Immature natural killer cell (primary cell): Measurements from ENCODE around the gene SAP30. TPM values are rescaled to one million over a fixed set of nuclear protein-coding genes. Genes with fewer than 3 reads are reported as not detected.

Experiments used
- DNase-seq, 3 donors: peaks; one replicate each; pipeline ENCODE4 v3.0.0; 2022; ENCODE audit warnings: mixed read lengths in 1 of 3
- H3K27ac Mint-ChIP-seq, 6 donors: one replicate each; pipeline ENCODE4 v1.8.0; 2020; ENCODE audit warnings: mixed read lengths in 6 of 6, mild to moderate bottlenecking in 5 of 6, inconsistent platforms in 4 of 6, moderate library complexity in 3 of 6
- H3K27me3 Mint-ChIP-seq, 3 donors: one replicate each; pipeline ENCODE4 v1.8.0; 2020 to 2021; ENCODE audit warnings: low read depth in 3 of 3, mild to moderate bottlenecking in 3 of 3, mixed read lengths in 3 of 3, moderate library complexity in 3 of 3, inconsistent platforms in 1 of 3
- H3K36me3 Mint-ChIP-seq, 3 donors: one replicate each; pipeline ENCODE4 v1.8.0; 2020; ENCODE audit warnings: mixed read lengths in 3 of 3, inconsistent platforms in 2 of 3, mild to moderate bottlenecking in 2 of 3
- H3K4me1 Mint-ChIP-seq, 2 donors: one replicate each; pipeline ENCODE4 v1.8.0; 2020; ENCODE audit warnings: inconsistent platforms in 2 of 2, mild to moderate bottlenecking in 2 of 2, mixed read lengths in 2 of 2, moderate library complexity in 1 of 2
- H3K4me3 Mint-ChIP-seq, 5 donors: one replicate each; pipeline ENCODE4 v1.8.0; 2020; ENCODE audit warnings: mild to moderate bottlenecking in 5 of 5, mixed read lengths in 5 of 5, inconsistent platforms in 3 of 5, moderate library complexity in 3 of 5
- H3K9me3 Mint-ChIP-seq, 6 donors: one replicate each; pipeline ENCODE4 v1.8.0; 2020; ENCODE audit warnings: mild to moderate bottlenecking in 6 of 6, mixed read lengths in 6 of 6, inconsistent platforms in 4 of 6, moderate library complexity in 3 of 6
- polyA plus RNA-seq, 3 donors: library from polyadenylated mRNA; unstranded; fragments of 300-500 nt; fragmentation: Illumina TruSeq; gene quantifications; one replicate each; pipeline ENCODE4 v1.2.3, GENCODE V29; 2021

The SAP30 gene
- polyA plus RNA-seq, 3 donors from 2014 or later = 2.0 to 3.5 (median 3.5) TPM

DNA sequence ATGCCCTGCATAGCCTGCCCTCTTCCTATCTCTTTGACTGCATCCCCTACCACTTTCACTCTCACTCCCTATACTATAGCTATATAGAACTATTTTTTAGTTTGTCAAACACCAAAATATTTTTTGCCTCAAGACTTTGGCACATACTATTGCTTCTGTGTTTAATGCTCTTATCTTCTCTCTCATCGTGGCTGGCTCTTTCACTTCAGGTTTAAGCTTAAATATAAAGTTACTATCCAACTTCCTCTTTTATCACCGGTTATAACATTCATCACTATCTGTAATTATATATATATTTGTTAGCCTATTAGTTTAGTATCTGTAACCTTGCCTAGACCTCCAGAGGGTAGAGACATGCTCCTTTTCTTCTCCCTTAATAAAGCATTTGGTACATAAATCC lies 25.1 kb upstream of the SAP30 start:
- Mint-ChIP-seq H3K27ac (no peak overlapping the region), H3K27me3 (peaks cover 0 to 2% (median 1%) of the 10 kb centered on the region in 3 donors), H3K4me3 (no peak overlapping the region), H3K9me3 (no peaks in the 10 kb centered on the region), H3K36me3 (no peaks in the 10 kb centered on the region), H3K4me1 (no peaks in the 10 kb centered on the region)
- no peak for DNase-seq

DNA sequence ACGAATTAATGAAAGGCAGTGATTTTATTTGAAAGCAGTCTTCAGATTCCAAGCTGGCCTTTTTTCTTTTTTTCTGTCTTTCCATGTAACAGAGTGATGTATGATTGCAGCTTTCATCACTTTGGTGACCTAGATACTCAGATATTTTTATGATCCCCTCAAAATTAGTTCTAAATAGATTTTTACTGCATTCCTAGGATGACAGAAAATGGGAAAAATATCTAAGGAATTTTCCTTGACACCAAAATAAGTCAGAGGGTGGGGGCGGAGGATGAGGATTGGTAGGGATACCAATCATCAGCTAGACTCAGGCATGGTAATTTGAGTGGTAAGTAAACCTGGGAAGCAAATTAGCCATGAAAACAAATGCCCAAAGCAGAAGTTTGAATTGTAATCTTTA lies 24.7 kb upstream of the SAP30 start:
- no peak for DNase-seq
- Mint-ChIP-seq H3K27me3 (peaks cover 0 to 2% (median 1%) of the 10 kb centered on the region in 3 donors), H3K4me1 (no peaks in the 10 kb centered on the region), H3K36me3 (no peaks in the 10 kb centered on the region), H3K4me3 (no peak overlapping the region), H3K27ac (no peak overlapping the region), H3K9me3 (no peaks in the 10 kb centered on the region)

DNA sequence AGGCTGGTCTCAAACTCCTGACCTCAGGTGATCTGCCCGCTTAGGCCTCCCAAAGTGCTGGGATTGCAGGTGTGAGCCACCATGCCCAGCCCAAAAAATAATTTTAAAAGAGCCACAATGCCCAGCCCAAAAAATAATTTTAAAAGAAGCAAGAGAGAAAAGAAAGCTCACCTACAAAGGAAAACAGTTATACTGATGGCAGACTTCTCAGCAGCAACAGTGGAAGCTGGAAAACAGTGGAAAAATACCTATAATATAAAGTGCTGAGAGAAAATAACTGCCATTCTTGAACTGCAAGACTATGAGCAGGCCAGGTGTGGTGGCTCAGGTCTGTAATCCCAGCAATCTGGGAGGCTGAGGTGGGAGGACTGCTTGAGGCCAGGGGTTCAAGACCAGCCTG lies 23.3 kb upstream of the SAP30 start:
- no peak overlapping the region for H3K27ac Mint-ChIP-seq
- DNase-seq = no peak
- H3K4me1 Mint-ChIP-seq = no peaks in the 10 kb centered on the region
- peaks cover 0 to 5% (median 1%) of the 10 kb centered on the region in 3 donors for H3K27me3 Mint-ChIP-seq
- H3K4me3 Mint-ChIP-seq = no peak overlapping the region
- H3K36me3 Mint-ChIP-seq = no peaks in the 10 kb centered on the region
- no peaks in the 10 kb centered on the region for H3K9me3 Mint-ChIP-seq

DNA sequence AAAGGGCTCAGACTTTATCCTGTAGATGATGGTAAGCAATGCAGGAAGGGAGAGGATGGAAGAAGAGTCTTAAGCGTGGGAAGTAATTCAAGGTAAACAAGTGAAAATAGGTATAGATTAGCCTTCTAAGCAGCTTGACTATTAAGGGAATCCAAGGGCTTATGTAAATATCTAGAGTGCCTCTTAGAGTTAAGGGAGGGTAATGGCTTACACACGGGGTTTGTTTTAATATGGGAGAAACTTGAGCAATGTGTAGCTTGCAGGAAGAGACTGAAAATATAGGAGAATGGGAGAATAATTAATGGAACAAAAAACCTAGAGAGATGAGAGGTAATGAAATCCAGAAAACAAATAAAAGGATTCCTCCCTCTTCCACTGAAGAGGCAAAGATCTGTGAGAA lies 12.8 kb upstream of the SAP30 start:
- Mint-ChIP-seq H3K27me3 (peaks cover 0 to 2% (median 2%) of the 10 kb centered on the region in 3 donors), H3K27ac (no peak overlapping the region), H3K36me3 (no peaks in the 10 kb centered on the region), H3K4me3 (no peak overlapping the region), H3K9me3 (no peaks in the 10 kb centered on the region), H3K4me1 (peaks cover 5 to 7% of the 10 kb centered on the region in 2 donors)
- DNase-seq = no peak

DNA sequence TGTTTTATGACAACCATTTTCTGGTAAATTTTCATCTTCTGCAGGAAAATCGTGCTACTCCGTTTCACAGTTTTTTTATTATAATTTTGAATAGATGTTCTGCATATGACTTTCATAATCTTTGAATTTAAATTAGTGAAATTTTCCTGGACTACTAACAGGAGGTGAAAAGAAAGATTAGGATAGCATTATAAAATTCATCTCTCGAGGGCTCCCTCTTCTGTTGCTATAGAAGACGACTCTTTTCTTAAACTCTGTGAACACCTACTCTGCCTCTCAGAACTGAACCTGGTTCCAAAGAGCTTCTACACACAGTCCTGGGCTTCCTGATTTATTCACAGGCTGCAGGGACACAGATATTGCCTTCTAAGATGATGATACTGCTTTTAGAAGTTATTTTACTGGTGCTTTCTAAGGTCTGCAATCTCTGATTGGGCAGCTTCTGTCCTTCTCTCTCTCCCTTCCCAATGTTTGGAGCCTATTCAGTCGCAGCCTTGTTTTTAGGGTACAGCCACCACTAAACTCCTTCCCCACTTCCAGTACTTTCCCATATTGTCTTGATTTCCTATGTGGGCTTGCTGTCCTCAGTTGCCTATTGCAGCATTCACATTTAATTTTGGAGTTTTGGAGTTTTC lies 10.1 kb upstream of the SAP30 start:
- Mint-ChIP-seq H3K27ac (no peak overlapping the region), H3K36me3 (no peaks in the 10 kb centered on the region), H3K27me3 (peaks cover 0 to 3% (median 2%) of the 10 kb centered on the region in 3 donors), H3K4me1 (peaks cover 7 to 8% of the 10 kb centered on the region in 2 donors), H3K4me3 (no peak overlapping the region), H3K9me3 (no peaks in the 10 kb centered on the region)
- no peak for DNase-seq

DNA sequence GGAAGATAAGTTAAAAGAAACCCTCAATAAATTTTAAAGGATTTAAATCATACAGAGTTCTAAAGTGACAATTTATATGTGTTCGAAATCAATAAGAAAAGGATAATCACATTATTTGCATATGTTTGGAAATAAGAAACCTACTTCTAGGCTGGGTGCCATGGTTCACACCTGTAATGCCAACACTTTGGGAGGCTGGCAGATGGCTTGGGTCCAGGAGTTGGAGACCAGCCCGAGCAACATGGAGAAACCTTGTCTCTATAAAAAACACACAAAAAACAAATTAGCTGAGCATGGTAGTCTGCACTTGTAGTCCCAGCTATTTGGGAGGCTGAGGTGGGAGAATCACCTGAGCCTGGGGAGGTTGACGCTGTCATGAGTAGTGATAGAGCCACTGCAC lies 8.1 kb upstream of the SAP30 start:
- Mint-ChIP-seq H3K27ac (no peak overlapping the region), H3K9me3 (no peaks in the 10 kb centered on the region), H3K4me1 (peaks cover 7 to 9% of the 10 kb centered on the region in 2 donors), H3K36me3 (no peaks in the 10 kb centered on the region), H3K27me3 (peaks cover 0 to 3% (median 2%) of the 10 kb centered on the region in 3 donors), H3K4me3 (no peak overlapping the region)
- no peak for DNase-seq

DNA sequence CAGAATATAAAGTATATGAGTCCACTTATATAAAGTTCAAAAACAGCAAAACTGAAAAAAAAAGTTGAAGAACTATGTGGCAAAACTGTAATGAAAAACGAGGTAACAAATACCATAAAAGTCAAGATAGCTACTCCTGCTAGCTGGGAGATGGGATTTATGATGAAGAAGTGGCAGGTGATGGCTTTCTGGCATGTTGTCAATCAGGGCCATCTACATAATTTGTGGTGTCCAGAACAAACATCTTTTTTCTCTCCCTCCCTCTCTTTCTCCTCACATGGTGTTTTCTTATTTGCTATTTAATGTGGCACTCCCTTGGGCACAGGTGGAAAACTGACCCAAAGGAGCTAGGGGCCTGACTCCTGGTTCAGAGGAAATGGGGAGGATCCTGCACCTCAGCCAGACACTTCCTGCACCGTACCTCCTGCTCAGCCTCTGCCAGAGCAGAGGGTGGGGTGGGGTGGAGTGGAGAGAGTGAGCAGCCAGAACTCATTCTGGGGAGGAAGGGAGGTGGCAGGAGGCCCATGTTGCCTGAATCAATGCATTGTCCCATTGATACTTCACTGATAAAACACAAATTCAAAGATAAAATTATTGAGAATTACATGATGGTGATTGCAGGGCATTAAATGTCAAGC lies 5.3 kb upstream of the SAP30 start:
- Mint-ChIP-seq H3K9me3 (no peaks in the 10 kb centered on the region), H3K27me3 (peaks cover 3 to 13% (median 7%) of the 10 kb centered on the region in 3 donors), H3K36me3 (no peaks in the 10 kb centered on the region), H3K4me1 (peaks cover 11% of the 10 kb centered on the region in 2 donors), H3K27ac (peak overlapping the region in 2 of 6 donors; percentile 30 to 50), H3K4me3 (no peak overlapping the region)
- DNase-seq = no peak

DNA sequence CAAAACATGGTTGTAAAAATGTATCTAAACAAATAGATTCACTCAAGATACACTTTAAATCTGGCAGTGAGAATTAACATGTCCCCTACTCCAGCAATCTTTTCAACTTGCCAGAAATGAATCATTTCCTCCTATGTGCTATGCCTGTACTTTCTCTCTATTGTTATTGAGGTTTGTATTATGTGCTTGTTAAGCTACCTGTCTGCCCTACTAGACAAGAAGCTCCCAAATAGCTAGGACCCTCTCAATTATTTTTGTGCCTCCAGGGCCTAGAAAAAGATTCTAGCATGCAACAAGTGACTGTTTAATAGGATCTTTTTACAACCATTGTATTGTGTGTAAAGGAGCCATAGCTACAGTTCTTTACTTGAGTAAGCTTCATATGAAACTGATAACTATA lies 3.5 kb upstream of the SAP30 start:
- Mint-ChIP-seq H3K4me3 (no peak overlapping the region), H3K27ac (no peak overlapping the region), H3K27me3 (peaks cover 12 to 18% (median 16%) of the 10 kb centered on the region in 3 donors), H3K36me3 (no peaks in the 10 kb centered on the region), H3K9me3 (no peaks in the 10 kb centered on the region), H3K4me1 (peaks cover 20% of the 10 kb centered on the region in 2 donors)
- DNase-seq = no peak

DNA sequence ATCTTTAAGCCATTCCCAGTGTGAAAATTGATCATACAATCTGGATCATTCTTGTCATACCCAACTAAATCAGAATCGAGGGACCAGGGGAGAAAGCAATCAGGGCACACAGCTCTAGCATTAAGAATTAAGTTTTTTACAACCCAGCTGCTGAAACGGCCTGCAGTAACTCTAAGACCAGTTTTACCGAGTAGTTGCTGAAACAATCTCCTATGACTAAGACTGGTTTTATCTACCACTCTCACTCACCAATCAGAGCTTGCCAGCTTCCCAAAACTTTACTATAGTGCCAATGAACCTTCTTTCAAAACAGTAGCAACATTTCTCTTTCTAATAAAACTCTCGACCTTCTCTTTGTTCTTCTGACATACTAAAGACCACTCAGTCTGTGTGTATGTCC lies 2.8 kb upstream of the SAP30 start:
- Mint-ChIP-seq H3K27me3 (peaks cover 12 to 18% (median 17%) of the 10 kb centered on the region in 3 donors), H3K36me3 (no peaks in the 10 kb centered on the region), H3K4me1 (peaks cover 24 to 27% of the 10 kb centered on the region in 2 donors), H3K27ac (no peak overlapping the region), H3K4me3 (peak overlapping the region in 1 of 5 donors; percentile 30), H3K9me3 (no peaks in the 10 kb centered on the region)
- DNase-seq = no peak

DNA sequence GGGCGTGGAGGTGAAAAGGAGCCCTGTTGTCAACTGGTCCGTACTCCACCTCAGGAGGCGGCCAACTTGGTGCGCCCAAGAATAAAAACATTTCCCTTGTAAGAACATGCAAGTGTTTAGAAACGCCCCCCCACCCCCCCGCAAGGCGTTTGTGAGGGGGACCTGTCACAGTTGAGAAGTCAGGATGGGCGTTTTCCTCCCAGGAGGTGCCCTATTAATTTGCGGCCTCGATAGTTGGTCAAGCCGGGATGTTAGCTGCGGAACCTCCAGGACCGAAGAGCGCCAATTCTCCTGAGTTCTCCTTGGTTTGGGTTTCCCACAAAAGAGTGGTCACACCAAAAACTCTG lies 651 bp upstream of the SAP30 start:
- H3K9me3 Mint-ChIP-seq = no peaks in the 10 kb centered on the region
- no peaks in the 10 kb centered on the region for H3K36me3 Mint-ChIP-seq
- DNase-seq = no peak
- peaks cover 29 to 33% of the 10 kb centered on the region in 2 donors for H3K4me1 Mint-ChIP-seq
- H3K27ac Mint-ChIP-seq = peak overlapping the region; percentile 89 to 98 (median 96)
- peak overlapping the region; percentile 99 to 100 (median 100) for H3K4me3 Mint-ChIP-seq
- peaks cover 12 to 17% (median 15%) of the 10 kb centered on the region in 3 donors for H3K27me3 Mint-ChIP-seq

DNA sequence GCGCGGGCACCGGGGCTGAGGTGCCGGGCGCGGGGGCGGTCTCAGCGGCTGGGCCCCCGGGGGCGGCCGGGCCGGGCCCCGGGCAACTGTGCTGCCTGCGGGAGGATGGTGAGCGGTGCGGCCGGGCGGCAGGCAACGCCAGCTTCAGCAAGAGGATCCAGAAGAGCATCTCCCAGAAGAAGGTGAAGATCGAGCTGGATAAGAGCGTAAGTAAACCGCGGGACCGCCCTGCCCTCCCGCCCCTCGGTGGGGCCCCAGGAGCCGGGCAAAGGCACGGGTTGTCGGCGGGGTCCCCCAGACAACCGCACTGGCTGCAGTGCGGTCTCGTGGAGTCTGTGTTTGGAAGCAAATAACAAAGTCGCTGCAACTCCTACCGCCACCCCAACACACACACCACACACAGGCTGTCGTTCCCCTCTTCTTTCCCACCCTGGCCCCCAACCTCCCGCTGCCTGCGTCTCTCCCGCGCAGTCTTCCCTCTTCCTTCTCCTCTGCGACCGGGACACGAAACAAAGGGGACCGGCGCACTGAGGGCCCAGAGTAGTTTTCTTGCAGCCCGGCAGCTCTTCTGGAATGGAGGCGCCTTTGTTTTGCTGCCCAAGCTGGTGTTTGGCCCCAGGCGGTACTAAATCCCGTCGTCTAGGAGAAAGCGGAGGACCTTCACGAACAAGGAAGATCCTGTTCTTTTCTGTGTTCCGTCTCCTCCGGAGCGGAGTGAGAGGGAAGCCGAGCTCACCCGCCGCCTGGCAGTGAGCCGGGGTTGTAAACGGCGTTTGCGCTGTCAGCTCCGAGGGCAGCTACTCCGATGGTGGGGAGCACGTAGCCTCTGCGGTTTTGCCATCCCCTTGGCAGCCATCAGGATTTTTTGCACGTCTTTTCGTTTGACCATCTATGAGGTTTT lies 788 bp downstream of the SAP30 start:
- Mint-ChIP-seq H3K27me3 (peaks cover 12 to 17% (median 15%) of the 10 kb centered on the region in 3 donors), H3K4me1 (peaks cover 25 to 33% of the 10 kb centered on the region in 2 donors), H3K4me3 (peak overlapping the region; percentile 93 to 100 (median 96)), H3K9me3 (no peaks in the 10 kb centered on the region), H3K27ac (peak overlapping the region; percentile 67 to 89 (median 84)), H3K36me3 (no peaks in the 10 kb centered on the region)
- DNase-seq = peak; percentile 40 to 49 (median 47)

DNA sequence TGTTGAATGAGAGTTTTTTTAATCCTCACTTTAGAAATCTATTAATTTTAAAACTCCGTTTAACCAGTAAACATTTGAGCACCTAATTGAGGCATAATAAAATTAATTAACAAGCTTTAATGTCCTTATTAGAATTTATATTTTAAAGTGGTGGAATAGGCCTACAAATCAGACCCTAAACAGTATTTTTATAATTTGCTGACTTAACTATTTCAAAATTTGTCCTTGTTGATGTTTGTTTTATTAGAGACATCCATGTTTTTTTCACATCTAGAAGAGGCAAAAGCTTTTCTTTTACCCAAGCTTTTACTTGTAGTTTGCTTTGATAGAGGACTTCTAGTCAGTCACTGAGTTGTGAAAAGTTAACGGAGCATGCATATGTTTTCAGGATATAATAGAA lies 3.8 kb downstream of the SAP30 start:
- H3K4me3 Mint-ChIP-seq = no peak overlapping the region
- no peak overlapping the region for H3K27ac Mint-ChIP-seq
- H3K9me3 Mint-ChIP-seq = no peaks in the 10 kb centered on the region
- no peaks in the 10 kb centered on the region for H3K36me3 Mint-ChIP-seq
- DNase-seq = no peak
- H3K27me3 Mint-ChIP-seq = peaks cover 14 to 17% (median 16%) of the 10 kb centered on the region in 3 donors
- H3K4me1 Mint-ChIP-seq = peaks cover 19 to 26% of the 10 kb centered on the region in 2 donors

DNA sequence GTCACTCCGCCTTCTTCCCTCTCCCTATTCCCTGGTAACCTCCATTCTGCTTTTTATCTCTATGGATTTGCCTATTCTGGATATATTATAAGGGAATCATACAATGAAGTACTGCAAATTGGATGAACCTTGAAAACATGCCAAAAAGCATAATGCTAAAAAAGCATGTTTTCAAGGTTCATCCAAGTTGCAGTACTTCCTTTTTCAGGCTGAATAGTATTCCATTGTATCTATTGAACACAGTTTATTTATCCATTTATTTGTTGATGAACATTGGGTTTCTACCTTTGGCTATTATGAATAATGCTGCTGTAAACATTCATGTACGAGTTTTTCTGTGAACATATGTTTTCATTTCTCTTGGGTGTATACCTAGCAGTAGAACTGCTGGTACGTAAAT lies 9.2 kb downstream of the SAP30 start:
- Mint-ChIP-seq H3K36me3 (no peaks in the 10 kb centered on the region), H3K27me3 (peaks cover 0 to 4% (median 0%) of the 10 kb centered on the region in 3 donors), H3K4me3 (no peak overlapping the region), H3K4me1 (no peaks in the 10 kb centered on the region), H3K27ac (no peak overlapping the region), H3K9me3 (no peaks in the 10 kb centered on the region)
- DNase-seq = no peak

DNA sequence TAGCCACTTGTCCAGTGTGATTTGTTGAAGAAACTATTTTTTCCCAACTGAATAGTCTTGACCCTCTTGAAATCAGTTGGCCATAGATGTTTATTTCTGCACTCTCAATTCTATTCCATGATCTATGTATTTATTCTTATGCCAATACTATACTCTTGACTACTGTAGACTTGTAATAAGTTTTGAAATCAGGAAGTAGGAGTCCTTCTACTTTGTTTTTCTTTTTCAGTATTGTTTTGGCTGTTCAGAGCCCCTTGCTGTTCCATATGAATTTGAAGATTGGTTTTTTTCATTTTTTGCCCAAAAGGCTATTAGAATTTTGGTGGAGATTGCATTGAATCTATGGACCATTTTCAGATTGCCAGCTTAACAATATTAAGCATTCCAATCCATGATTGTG lies 10.2 kb downstream of the SAP30 start:
- no peaks in the 10 kb centered on the region for H3K36me3 Mint-ChIP-seq
- no peaks in the 10 kb centered on the region for H3K4me1 Mint-ChIP-seq
- no peaks in the 10 kb centered on the region for H3K9me3 Mint-ChIP-seq
- H3K4me3 Mint-ChIP-seq = no peak overlapping the region
- H3K27me3 Mint-ChIP-seq = peaks cover 0 to 4% (median 0%) of the 10 kb centered on the region in 3 donors
- H3K27ac Mint-ChIP-seq = no peak overlapping the region
- no peak for DNase-seq
